K562 (cell line): Measurements from ENCODE around the gene SECISBP2. TPM values are rescaled to one million over a fixed set of nuclear protein-coding genes. Genes with fewer than 3 reads are reported as not detected.

Source experiments
- ATAC-seq: fragments of 200-7000 bp; cut with Tn5 transposase; 3 replicates; pipeline ENCODE4 v1.9.1; 2020; ENCODE audit warnings: moderate library complexity
- BruUV-seq: library from RNA; stranded (reverse); fragments of 400-500 nt; replicated peaks from 2 replicates; lab custom pipeline; 2021; lab: Mats Ljungman, UMichigan
- CTCF ChIA-PET: fragments of 300-600 bp; formaldehyde crosslinking; extraction: SDS; loops from one replicate; lab custom pipeline; 2021; ENCODE audit warnings: low intra/inter-chr PET ratio; lab: Yijun Ruan, JAX
- POLR2A ChIA-PET: fragments of 300-600, 350-650 bp; sonication (Branson Sonifier 250); formaldehyde crosslinking; extraction: SDS; loops from one replicate; lab custom pipeline; 2021; ENCODE audit warnings: antibody characterized with exemption, inconsistent platforms; lab: Yijun Ruan, JAX
- DNase-seq, 4 experiments: peaks; one replicate each; pipeline versions ENCODE4 v3.0.0 to v3.0.0-alpha.2; 2011 to 2018; ENCODE audit warnings: low spot score in 3 of 4, mixed read lengths in 3 of 4; ENCODE audit errors: extremely low read depth in 1 of 4
- FAIRE-seq: peaks from 2 replicates; lab custom pipeline; 2011; peaks lifted over from hg19 to GRCh38; lab: Jason Lieb, UNC
- H2AFZ ChIP-seq: 2 replicates; pipeline ENCODE4 v1.6.0; 2011; ENCODE audit warnings: low read depth, low read length, control low read depth, inconsistent platforms
- H3K27ac ChIP-seq: fragments of 200-600 bp; 3 replicates; pipeline ENCODE4 v1.8.0; 2011; ENCODE audit warnings: low read depth, mild to moderate bottlenecking, control low read depth, inconsistent platforms, low read length, moderate library complexity, mixed read lengths; ENCODE audit errors: extremely low read depth
- H3K27me3 ChIP-seq, 2 experiments: fragments of 300-600 bp in 1 of 2; 2 replicates in 1 of 2; 3 replicates in 1 of 2; pipeline versions ENCODE4 v1.6.0 to v1.8.0; 2011; ENCODE audit warnings: inconsistent platforms in 2 of 2, low read length in 2 of 2, mild to moderate bottlenecking in 1 of 2, mixed read lengths in 1 of 2, moderate library complexity in 1 of 2; ENCODE audit not compliant: control insufficient read depth in 2 of 2, insufficient read depth in 2 of 2
- H3K36me3 ChIP-seq: fragments of 300-600 bp; 3 replicates; pipeline ENCODE4 v1.8.0; 2011; ENCODE audit warnings: mild to moderate bottlenecking, low read length, inconsistent platforms; ENCODE audit not compliant: control insufficient read depth, insufficient read depth
- H3K4me1 ChIP-seq, 2 experiments: fragments of 200-600 bp in 1 of 2; replicated peaks in 1 of 2; 2 replicates in 1 of 2; 3 replicates in 1 of 2; pipeline versions ENCODE4 v1.5.1 to v1.8.0; 2011; ENCODE audit warnings: inconsistent platforms in 2 of 2, low read length in 2 of 2, mild to moderate bottlenecking in 1 of 2, mixed read lengths in 1 of 2, moderate library complexity in 1 of 2; ENCODE audit not compliant: control insufficient read depth in 2 of 2, insufficient read depth in 2 of 2
- H3K4me2 ChIP-seq: 2 replicates; pipeline ENCODE4 v1.6.1; 2011; ENCODE audit warnings: low read length, control low read depth, inconsistent platforms, mixed read lengths; ENCODE audit not compliant: insufficient read depth
- H3K4me3 ChIP-seq: fragments of 200-600 bp; sonication (generic), shearing (Covaris generic); 2 replicates; pipeline ENCODE4 v1.5.1; 2016; ENCODE audit warnings: control low read depth, inconsistent platforms
- H3K79me2 ChIP-seq: fragments of 200-600 bp; 3 replicates; pipeline ENCODE4 v1.8.0; 2011; ENCODE audit warnings: low read length, inconsistent platforms; ENCODE audit not compliant: control insufficient read depth, insufficient read depth
- H3K9ac ChIP-seq, 2 experiments: 2 replicates each; pipeline versions ENCODE4 v1.6.0 to v1.6.1; 2011; ENCODE audit warnings: low read depth in 2 of 2, low read length in 2 of 2, control low read depth in 1 of 2, inconsistent platforms in 1 of 2, mild to moderate bottlenecking in 1 of 2, mixed read lengths in 1 of 2; ENCODE audit not compliant: insufficient read depth in 1 of 2
- H3K9me1 ChIP-seq: one replicate; pipeline ENCODE4 v1.6.0; 2011; ENCODE audit warnings: inconsistent platforms, mild to moderate bottlenecking, low read length, moderate library complexity; ENCODE audit not compliant: control insufficient read depth, insufficient read depth
- H3K9me3 ChIP-seq: replicated peaks from 2 replicates; pipeline ENCODE4 v1.5.1; 2011; ENCODE audit warnings: low read depth, low read length, inconsistent platforms; ENCODE audit not compliant: control insufficient read depth, insufficient read depth
- H4K20me1 ChIP-seq: replicated peaks from 2 replicates; pipeline ENCODE4 v1.6.1; 2011; ENCODE audit warnings: low read length, inconsistent platforms, mixed read lengths; ENCODE audit not compliant: control insufficient read depth, insufficient read depth
- DNMT1 ChIP-seq: fragments of 450-650 bp; IDR thresholded peaks from 2 replicates; pipeline ENCODE4 v1.6.1; 2016; ENCODE audit warnings: antibody characterized with exemption, mild to moderate bottlenecking
- E2F6 ChIP-seq, 2 experiments: IDR thresholded peaks; 2 replicates each; pipeline ENCODE4 v1.6.1; 2011; ENCODE audit warnings: borderline replicate concordance in 1 of 2, control low read depth in 1 of 2, low read depth in 1 of 2, low read length in 1 of 2, mild to moderate bottlenecking in 1 of 2, mixed read lengths in 1 of 2, moderate library complexity in 1 of 2; ENCODE audit not compliant: insufficient read depth in 1 of 2, insufficient read length in 1 of 2, poor library complexity in 1 of 2, severe bottlenecking in 1 of 2; ENCODE audit errors: extremely low read depth in 1 of 2
- GTF2B ChIP-seq: IDR thresholded peaks from 2 replicates; pipeline ENCODE4 v1.6.1; 2011; ENCODE audit not compliant: insufficient read length; ENCODE audit errors: extremely low read depth
- NFXL1 ChIP-seq: fragments of 450-650 bp; formaldehyde crosslinking; IDR thresholded peaks from 2 replicates; pipeline ENCODE4 v1.4.0; 2021; ENCODE audit warnings: mild to moderate bottlenecking
- PPARD ChIP-seq: fragments of 250-450 bp; sonication (Bioruptor Pico); IDR thresholded peaks from 2 replicates; pipeline ENCODE4 v1.8.0; 2022; ENCODE audit warnings: inconsistent platforms, mild to moderate bottlenecking, moderate library complexity
- PREB ChIP-seq: sonication (generic); formaldehyde crosslinking; IDR thresholded peaks from 2 replicates; pipeline ENCODE4 v1.8.1; 2023; ENCODE audit warnings: mild to moderate bottlenecking, missing genetic modification reagents
- PTRF ChIP-seq: fragments of 450-650 bp; IDR thresholded peaks from 2 replicates; pipeline ENCODE4 v1.6.1; 2016; ENCODE audit warnings: mild to moderate bottlenecking, missing genetic modification characterization, missing compliant biosample characterization
- SMAD4 ChIP-seq: fragments of 250-450 bp; sonication (Bioruptor Pico); conservative IDR thresholded peaks from 2 replicates; pipeline ENCODE4 v1.8.0; 2021; ENCODE audit warnings: inconsistent platforms, mild to moderate bottlenecking, moderate library complexity
- TRIM24 ChIP-seq, 2 experiments: fragments of 450-650 bp; IDR thresholded peaks; 2 replicates each; pipeline ENCODE4 v1.6.1; 2016
- WGBS: fragments of 100-300 bp; shearing (Covaris generic); methylation state at CpG from one replicate; pipeline ENCODE4 v1.1.6; 2016; ENCODE audit warnings: low coverage, mixed read lengths; ENCODE audit not compliant: insufficient coverage; ENCODE audit errors: missing lambda C conversion rate; 5-methylcytosine and 5-hydroxymethylcytosine counted together
- in situ Hi-C: fragments of 300-500 bp; cut with MboI; formaldehyde crosslinking; loops from 4 replicates; pipeline ENCODE4 v1.15.0; 2018; ENCODE audit warnings: inconsistent platforms, mixed read lengths
- intact Hi-C: fragments of 100-400 bp; cut with micrococcal nuclease; formaldehyde crosslinking; loops from 2 replicates; pipeline ENCODE4 v1.14.2; 2022
- polyA plus RNA-seq, 8 experiments: library from polyadenylated mRNA; depleted of rRNA in 4 of 8; stranded (reverse) in 5 of 8; unstranded in 3 of 8; fragments of >200 nt; fragmentation: Nextera tagmentation in 2 of 8; fragmentation: Illumina TruSeq in 1 of 8; extraction: Ambion mirVana in 2 of 8; extraction: Trizol in 1 of 8; gene quantifications; 2 replicates each; pipeline versions ENCODE4 v1.2.1 to v1.2.3, GENCODE V29; 2011 to 2014; ENCODE audit warnings: inconsistent platforms in 1 of 8, missing spikeins in 1 of 8
- total RNA-seq, 7 experiments: library from RNA; depleted of rRNA in 6 of 7; stranded (reverse); fragments of >200 nt in 6 of 7; fragmentation: Illumina TruSeq in 2 of 7; extraction: Trizol in 2 of 7; gene quantifications; 2 replicates each; pipeline versions ENCODE4 v1.2.1 to v1.2.3, GENCODE V29; 2011 to 2021; ENCODE audit warnings: low replicate concordance in 1 of 7

The SECISBP2 gene
- total and polyA plus RNA-seq, 9 of the 15 experiments (the other 6 are each of a cell fraction or from before 2014, with no cell fraction given), result 3.2 to 41.6 (median 26.1) TPM

- BruUV-seq, result no TSS peak
- POLR2A ChIA-PET, result no interaction called here
- no peaks in the 10 kb centered on the region for H3K36me3 ChIP-seq
- FAIRE-seq (no peak), DNase-seq (no peak)
- H3K9me3 ChIP-seq, result no peaks in the 10 kb centered on the region
- intact Hi-C loops, result no loop called here
- WGBS, result 0% methylated on average over 7 of the region's 11 CpGs
- H3K4me3 ChIP-seq, result no peak overlapping the region
- H3K27ac ChIP-seq, result no peak overlapping the region
- peaks cover 22 to 91% of the 10 kb centered on the region in 2 experiments for H3K27me3 ChIP-seq
- H3K9me1 ChIP-seq, result no peaks in the 10 kb centered on the region
- H3K4me1 ChIP-seq, result peaks cover 0 to 3% of the 10 kb centered on the region in 2 experiments; a peak in 2 of 5 replicates
- H2AFZ ChIP-seq, result no peak overlapping the region
- TF ChIP-seq E2F6 (IDR thresholded peaks at IDR 0.05; ENCODE audit: borderline replicate concordance in 1 of 2, extremely low read depth in 1 of 2, insufficient read depth in 1 of 2, insufficient read length in 1 of 2, low read depth in 1 of 2, low read length in 1 of 2, poor library complexity in 1 of 2, severe bottlenecking in 1 of 2), result no peak
- TF ChIP-seq GTF2B, result no peak
- TF ChIP-seq NFXL1 (CRISPR knock-in tag), result no peak
- no peak for TF ChIP-seq TRIM24 (IDR thresholded peaks at IDR 0.05)
- no peak for TF ChIP-seq PTRF (tag)
- no peak for TF ChIP-seq PREB (CRISPR knock-in tag)
- no peak for TF ChIP-seq DNMT1
- no peak for TF ChIP-seq SMAD4 (CRISPR knock-in tag)
- TF ChIP-seq PPARD (CRISPR knock-in tag), result no peak
- TF ChIP-seq, all 486 proteins: peak for 0
- CTCF ChIA-PET, result no interaction called here
- in situ Hi-C loops, result no loop called here
- H3K9ac ChIP-seq, result no peak overlapping the region
- no peak for ATAC-seq
- H3K79me2 ChIP-seq, result no peaks in the 10 kb centered on the region
- H4K20me1 ChIP-seq, result no peaks in the 10 kb centered on the region
- H3K4me2 ChIP-seq, result no peak overlapping the region
Observed at GRCh38 chr9:89386206-89386605, 67.9 kb downstream of the SECISBP2 start.
